ENCODE data around the gene ABI2.

ABI2 gene

DNA sequence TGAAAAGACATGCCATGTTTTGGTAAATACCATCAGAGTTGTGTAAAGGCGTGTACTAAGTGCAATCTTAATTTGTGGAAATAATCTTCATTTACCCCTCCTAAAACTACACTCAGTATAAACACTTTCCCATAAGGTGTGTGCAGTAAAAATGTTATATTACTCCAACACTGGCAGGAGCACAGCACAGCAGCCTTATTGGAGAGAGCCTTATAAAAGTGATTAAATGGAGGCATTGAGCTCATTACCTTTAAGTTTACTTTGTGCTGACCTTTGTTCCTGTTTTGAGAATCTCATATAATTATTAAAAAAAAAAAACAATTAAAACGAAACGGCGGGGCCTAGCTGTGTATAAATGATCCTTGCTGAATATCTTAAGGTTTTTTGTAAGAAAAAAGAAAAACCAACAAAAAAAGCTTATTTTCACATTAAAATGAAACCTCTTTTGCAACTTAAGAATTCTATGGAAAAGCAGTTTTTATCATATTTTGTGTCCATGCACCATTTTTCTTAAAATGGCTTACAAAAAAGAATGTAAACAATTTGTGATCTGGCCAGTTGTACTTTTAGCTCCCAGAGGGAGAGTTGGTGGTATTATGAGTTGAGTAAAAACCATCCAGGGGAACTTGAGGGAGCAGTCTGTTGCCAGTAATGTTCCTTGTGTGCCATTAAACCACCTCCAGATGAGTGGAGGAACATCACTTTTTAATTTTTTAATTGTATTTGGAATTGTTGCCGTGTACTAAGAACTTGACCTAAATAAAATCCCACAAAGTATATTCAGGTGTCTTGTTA, 103.4 kb downstream of the ABI2 start:
- no peak for FAIRE-seq

DNA sequence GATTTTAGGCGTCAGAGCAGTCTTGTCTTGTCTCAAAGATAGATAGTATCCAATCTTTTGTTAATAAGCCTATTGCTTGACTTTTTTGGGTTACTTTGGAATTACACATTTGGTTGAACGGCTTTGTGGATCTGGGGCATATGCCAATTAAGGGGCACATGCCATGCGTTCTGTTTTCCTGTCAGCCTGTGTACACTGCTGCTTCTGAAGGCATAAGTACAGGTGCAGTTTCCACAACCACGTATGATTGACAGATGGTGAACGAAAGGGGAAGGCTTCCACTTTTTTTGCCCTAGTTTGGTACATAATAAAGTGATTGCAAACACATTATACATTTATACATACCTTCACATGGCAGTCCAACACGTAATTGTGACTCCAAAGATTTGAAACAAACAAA, 104.6 kb downstream of the ABI2 start:
- FAIRE-seq = no peak

DNA sequence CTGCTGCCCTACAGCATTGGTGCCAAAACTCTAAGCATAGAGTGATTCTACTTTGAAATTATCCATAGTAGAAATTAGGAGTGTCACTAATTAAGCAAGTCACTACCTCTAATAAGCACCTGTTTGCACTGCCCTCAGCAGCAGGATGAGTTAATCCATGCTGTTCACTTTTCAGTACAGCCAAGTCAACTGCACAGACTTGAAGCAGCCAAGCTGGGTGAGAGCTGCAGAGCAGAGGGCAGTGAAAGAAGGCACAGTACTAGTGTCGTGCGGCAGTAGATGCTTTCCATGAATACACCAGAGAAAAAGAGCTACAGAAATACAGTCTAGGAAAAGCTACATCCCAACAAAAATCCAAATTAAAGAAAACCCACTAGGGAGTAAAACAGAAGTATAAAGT, 108.3 kb downstream of the ABI2 start:
- FAIRE-seq = no peak

DNA sequence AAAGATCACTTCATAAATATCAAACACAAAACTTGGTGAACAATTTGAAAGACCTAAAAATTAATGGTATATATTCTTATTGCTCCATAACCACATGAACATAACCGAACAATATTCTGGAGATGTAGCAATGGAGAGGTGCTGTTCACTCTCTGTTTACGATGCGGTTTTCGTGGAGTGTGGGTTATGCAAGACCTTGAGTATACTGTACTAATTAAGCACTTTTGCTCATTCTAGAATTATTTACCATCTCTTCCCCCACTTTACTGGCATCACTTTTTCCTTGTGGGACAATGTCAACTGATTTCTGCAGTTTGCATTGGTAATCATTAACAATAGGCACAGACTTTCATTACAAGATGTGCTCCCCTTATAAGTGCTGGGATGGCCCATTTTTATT, 109.3 kb downstream of the ABI2 start:
- FAIRE-seq = no peak

DNA sequence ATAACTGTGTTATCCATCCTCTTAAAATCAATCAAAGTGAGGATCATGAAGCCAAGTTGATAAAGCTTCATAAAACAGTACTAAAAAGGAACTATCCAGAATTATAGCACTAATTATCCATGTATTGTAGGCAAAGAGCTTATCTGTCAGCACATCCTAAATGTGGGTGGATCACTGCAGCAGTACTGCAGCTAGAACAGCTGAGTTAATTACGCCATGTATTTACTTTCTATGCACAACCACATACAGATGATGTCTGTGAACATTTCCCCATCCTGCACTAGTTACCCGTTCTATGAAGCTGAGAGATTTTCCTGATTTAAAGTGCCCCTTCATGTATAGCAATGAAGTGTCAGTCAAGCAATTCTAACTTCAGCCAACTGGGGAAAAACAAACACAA, 110.3 kb downstream of the ABI2 start:
- no peak for FAIRE-seq

- no peak for FAIRE-seq
Measured at GRCh38 chr2:203440671-203441070, 112.5 kb downstream of the ABI2 start.

- FAIRE-seq = no peak
Measured at GRCh38 chr2:203441463-203441862, 113.3 kb downstream of the ABI2 start.

DNA sequence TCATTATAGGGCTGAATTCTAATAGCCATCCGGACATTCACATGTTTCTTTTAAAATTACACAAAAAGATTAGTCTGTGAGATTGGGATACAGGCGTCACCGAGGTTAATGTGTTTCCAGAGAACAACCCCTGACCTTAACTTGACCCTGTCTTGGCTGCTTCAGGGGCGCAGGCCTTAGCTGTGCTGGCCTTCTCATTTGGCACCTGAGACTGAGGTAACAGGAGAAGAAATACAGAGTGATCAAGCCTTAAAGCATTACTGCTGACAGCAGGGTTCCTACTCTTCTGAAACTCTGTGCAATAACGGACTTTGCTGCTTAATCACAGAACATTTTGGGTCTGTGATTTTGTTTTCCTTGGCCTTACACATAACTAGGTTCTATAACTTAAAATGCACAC, 114.3 kb downstream of the ABI2 start:
- FAIRE-seq = no peak

- FAIRE-seq = no peak
Measured at GRCh38 chr2:203444738-203445137, 116.5 kb downstream of the ABI2 start.

GRCh38 chr2:203446071-203446481, 117.9 kb downstream of the ABI2 start:
- no peak for FAIRE-seq

DNA sequence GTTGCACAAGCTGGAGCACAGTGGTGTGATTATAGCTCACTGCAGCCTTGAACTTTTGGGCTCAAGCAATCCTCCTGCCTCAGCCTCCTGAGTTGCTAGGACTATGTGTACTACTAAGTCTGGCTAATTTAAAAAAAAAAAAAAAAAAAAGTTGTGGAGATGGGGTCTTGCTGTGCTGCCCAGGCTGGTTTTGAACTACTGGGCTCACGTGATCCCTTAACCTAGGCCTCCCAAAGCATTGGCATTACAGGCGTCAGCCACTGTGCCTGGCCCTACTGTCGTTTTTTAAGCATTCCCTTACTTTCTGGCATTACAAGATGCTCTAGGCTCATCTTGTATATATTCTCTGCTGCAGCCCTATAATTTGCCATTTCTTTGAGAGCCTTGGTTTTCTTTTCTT, 118.6 kb downstream of the ABI2 start:
- no peak for FAIRE-seq

DNA sequence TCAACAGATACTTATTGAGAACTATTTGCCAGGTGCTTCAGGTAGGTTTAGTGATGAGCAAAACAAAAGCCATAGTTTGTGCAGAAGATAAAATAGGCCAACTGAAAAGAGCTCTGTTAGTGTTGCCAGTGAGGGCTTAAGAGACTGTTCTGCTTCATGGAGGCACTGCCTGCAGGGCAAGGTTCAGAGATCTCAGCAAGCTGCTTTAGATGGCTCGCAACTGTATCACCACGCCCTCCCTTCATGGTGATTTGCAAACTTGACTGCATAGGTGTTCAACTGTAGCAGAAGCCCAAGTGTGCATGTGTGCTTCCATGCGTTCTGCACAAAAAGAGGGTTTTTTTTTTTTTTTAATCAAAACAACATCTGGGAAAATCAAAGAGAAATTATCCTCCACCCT, 122.4 kb downstream of the ABI2 start:
- FAIRE-seq = no peak

DNA sequence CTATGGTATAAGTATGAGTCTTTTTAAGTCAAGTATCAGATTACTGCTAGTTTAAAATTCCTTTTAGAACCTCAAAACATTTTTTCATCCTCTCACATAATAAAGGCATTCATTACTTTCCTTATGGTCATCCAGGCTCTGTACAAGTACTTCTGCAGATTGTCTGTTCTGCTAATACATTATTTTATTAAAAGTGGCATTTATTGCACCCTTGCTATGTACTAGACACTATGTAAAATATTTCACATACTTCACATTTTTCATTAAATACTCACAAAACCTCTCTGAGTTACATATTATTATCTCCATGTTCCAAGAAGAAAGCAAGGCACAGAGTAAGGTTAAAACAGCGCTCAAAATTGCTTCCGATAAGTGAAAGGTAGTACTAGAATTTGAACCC, 122.8 kb downstream of the ABI2 start:
- no peak for FAIRE-seq

- FAIRE-seq = no peak
Measured at GRCh38 chr2:203451689-203452088, 123.5 kb downstream of the ABI2 start.

DNA sequence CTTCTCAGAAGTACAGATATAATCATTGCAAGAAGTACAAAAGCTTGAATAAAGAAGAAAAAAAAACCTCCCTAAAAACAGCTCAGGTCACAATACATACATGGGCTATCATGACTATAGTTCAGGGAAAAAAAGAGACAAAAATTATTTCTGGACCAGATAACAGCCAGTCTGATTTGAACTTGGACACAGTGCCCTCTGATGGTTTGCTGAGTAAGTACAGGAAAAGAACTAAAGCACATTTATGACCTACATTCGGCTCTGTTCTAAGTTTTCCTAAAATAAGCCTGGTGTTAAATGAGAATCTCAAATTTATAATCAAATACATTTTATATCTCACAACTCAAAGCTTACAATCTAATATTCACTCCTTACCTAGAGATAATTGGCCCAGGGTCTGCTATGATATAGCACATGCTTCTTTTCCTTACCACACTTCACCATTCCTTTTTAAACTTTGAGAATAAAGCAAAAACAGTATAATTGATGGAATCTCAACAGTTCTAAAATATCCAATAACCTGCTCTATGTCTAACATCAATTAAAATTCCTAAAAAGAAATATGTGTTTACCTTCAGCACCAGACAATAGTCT, 125.8 kb downstream of the ABI2 start:
- FAIRE-seq = peak; percentile 97

DNA sequence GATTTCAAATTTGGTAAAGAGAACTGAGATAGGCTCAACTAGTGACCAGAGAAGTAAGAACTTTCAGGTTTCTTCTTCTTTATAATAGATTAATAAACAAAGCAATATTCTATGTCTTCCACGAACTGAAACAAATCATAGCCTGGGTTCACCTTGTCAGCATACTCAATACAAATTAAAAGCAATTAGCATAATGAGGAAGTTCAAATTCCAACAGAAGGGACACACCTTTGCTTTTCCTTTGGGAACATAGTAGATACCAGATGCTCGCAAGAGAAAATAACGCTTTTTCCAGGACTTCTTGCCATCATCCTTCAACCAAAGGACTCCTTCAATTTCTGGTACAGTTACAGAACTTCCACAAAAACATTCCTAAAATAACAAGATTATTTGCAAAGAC, 127.0 kb downstream of the ABI2 start:
- no peak for FAIRE-seq

- no peak for FAIRE-seq
Measured at GRCh38 chr2:203461746-203462145, 133.6 kb downstream of the ABI2 start.

GRCh38 chr2:203462308-203462707, 134.1 kb downstream of the ABI2 start:
- FAIRE-seq = no peak

- no peak for FAIRE-seq
Measured at GRCh38 chr2:203463266-203463678, 135.1 kb downstream of the ABI2 start.

GRCh38 chr2:203469546-203469945, 141.4 kb downstream of the ABI2 start:
- FAIRE-seq = no peak

DNA sequence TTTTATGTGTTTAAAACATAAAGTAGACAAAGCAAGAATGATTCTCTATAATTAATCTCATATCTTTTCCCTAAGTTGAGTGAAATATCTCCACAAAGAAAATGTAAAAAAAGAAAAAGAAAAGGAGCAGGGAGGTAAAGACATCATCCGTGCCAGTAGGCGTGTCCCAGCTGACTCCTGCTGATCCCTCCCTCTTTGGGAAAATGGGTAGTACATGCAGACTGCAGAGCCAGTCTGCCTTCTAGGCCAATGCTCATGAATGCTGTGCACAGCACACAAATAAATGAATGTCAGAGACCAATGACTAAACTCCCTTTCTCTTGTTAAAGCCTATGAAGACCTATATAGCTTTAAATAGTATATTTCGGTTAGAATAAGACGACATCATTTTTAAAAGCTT, 142.2 kb downstream of the ABI2 start:
- FAIRE-seq = no peak

DNA sequence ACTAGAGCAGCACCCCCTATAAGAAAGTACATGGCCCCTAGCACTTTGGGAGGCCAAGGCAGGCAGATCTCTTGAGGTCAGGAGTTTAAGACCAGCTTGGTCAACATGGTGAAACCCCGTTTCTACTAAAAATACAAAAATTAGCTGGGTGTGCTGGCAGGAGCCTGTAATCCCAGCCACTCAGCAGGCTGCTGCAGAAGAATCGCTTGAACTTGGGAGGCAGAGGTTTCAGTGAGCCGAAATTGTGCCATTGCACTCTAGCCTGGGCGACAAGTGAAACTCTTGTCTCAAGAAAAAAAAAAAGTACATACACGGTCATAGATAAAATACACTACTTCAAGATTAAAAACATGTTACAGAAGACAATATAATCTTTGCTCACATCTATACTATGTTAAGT, 143.1 kb downstream of the ABI2 start:
- no peak for FAIRE-seq

DNA sequence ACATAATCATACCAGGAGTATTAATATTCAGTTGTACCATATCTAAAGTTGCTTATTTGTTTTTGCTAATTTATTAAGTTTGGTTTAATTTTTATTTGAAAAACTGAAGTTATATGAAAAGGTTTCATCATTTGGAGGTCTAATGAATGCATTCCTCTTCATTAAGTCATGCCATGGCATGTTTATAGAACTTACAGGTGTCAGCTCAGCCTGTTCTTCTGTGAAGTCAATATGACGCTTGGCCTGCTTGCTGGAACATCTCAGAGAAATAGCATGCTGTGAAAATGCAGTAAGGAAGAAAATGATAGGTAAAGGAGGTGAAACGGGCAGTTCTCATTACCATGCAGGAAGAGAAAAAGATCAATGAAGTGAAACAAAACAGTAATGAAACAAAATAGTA, 148.7 kb downstream of the ABI2 start:
- no peak for FAIRE-seq

GRCh38 chr2:203480623-203481022, 152.4 kb downstream of the ABI2 start:
- FAIRE-seq = no peak
